Inflammatory macrophage treated with lipopolysaccharide for 1 hour (primary cell): ENCODE results near the gene MYZAP.

Source experiments
- DNase-seq, 2 donors: peaks; one replicate each; pipeline ENCODE4 v3.0.0-alpha.2; 2020 to 2022

The MYZAP gene

DNA sequence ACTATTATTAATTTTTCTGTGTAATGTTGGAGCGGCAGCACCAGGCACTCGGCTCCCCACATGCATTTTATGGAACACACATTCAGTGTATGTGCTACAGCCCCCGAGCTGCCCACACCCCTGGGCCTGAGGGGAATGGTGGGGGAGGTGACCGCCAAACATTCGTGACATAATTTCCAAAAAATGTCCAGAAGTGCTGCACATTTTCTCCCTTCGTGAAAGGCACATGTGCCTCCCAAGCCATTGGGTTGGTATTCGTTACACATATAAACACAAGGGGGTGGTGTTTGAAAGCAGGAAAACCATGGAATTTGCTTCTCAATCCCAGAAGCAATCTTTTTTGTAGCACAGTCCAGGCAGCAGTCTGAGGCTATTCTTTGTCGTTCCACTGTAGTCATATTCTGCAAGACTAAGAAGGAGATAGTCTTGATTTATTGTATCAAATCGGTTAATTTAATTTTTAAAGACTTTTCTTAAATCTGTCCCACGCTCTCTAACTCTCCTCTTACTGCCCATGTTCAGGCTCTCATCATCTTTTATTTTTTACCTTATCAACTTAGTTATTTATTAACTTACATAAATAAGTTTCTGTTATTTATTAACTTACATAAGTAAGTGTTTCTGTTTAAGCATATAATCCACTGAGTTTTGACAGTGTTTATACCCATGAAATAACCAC is 75.6 kb downstream of the MYZAP start:
- no peak for DNase-seq

DNA sequence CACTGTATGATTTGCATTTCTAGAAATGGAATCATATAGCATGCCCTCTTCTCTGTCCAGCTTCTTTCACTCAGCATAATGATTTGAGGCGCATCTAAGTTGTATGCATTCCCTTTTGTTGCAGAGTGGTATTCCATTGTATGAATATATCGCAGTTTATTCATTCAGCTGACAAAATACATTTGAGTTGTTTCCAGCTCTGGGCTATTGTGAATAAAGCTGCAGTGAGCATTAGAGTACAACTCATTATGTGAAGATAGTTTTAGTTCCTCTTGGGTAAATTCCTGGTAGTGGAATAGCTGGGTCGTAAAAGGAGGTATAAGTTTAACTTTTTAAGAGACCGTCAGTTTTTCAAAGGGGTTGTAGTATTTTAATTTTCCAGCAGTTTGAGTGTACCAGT is 76.3 kb downstream of the MYZAP start:
- DNase-seq, result no peak

DNA sequence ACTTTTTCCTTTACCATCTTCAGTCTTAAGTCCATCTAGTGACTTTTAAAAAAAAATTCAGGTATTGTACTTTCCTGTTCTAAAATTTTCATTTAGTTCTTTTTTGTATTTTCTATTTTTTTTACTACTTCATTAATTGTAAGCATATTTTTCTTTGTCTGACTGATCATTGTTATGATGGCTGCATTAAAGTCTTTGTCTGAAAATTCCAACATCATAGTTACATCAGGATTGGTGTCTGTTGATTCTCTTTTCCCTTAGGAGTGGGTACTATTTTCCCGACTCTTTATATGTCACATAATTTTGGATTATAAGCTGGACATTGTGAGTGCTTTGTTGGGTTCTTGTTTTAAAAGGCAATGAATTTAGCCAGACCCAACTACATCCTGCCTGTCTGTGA is 79.9 kb downstream of the MYZAP start:
- DNase-seq, result no peak

DNA sequence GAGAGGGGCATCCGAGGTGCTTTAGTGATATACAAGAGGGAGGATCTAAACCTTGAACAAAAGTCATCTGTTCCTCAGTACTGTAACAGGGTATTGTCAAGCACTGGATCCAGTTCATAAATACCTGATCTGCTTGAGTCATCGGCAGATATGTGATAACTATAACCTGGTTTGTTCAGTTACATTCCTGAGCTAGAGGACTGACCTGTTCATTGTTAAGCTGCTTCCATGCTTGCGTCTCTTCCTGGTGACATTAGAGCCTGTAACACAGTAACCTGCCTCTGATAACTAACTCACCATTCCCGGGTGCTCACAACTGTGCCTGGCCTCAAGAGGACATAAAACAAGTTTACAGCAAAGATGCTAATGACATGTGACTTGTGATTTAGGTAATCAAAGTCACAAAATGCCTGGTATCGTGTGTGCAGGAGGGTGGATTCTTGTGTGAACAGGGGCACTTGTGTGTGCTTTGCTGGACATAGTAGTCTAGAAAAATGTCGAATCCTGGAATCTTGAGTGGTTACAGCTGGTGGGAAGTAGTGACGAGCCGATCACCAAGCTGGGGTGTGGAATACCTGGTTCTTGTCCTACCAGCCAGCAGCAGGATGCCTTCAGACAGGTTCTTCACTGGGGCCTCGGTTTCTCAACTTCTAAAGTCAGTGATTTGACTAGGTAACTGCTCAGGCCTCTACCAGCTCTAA is 83.9 kb downstream of the MYZAP start:
- DNase-seq, result no peak

DNA sequence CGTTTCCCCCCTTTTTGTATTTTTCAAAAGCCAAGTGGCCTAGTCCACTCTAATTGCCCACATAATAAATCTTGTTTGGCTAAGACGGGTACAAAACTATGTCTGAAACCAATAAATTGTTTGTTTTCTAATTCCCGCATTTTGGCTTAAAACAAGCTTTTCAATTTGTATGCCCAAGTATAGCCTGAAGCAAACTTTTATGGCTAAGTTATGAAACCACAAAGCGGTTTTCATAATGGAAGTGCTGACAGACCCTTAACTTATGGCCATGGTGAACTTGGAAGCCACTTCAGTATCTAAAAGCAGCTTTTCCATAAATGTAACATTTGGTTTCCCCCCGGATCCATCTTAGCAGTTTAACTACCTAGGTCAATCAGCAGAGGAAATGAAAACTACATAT is 84.9 kb downstream of the MYZAP start:
- DNase-seq, result no peak

DNA sequence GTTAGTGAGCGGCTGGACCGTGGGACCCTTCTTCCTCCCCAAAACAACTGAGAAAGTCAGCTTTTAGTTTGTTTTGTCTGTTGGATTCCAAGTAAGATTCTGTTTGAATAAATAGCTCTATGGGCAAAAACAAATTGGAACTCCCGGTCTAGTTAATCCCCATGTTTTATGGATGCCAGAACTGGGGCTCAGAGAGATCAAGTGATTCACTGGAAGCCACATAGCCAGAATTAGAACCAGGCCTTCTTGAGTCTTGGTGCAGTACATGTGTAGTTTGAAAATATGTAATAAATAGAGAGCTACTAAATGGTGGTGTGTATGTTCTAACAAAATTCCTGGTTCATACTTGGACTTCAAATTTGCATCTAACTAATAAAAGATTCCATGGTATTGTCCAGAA is 85.5 kb downstream of the MYZAP start:
- DNase-seq, result no peak

DNA sequence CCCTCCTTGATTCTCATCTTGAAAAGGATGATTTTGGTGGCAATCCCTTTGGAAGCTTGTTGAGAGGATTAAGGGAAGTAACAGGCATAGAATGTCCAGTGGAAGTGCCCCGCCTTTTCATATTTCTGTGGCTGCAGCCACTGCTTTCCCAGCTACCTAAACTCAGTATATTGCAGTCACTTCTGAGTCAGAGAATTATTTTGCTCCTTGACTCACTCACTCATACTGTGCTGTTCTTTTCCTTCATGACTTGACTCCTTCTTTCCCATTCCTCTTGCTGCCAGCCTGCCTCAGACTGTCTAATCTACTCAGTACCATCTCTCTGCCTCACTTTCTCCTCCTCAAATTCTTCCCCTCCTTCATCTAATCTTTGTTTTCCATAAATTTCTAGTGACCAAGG is 88.3 kb downstream of the MYZAP start:
- DNase-seq, result no peak

DNA sequence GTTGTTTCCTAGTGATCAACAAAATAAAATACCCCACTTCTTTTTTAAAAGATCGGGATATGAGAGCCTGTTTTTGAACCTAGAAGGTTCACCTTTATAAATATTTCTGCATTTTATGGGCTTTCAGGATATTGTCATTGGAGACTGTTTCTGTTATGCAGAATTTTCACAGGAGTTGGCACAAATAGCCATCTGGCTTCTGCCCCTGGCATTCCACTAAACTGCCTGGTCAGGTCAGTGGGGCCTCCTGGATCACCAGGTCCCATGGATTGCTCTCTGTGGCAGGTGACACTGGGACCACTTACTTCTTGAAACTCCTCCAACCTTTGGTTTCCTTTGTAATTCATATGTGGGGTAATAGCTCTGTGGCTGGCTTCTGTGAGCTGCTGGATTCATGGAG is 89.3 kb downstream of the MYZAP start:
- no peak for DNase-seq

DNA sequence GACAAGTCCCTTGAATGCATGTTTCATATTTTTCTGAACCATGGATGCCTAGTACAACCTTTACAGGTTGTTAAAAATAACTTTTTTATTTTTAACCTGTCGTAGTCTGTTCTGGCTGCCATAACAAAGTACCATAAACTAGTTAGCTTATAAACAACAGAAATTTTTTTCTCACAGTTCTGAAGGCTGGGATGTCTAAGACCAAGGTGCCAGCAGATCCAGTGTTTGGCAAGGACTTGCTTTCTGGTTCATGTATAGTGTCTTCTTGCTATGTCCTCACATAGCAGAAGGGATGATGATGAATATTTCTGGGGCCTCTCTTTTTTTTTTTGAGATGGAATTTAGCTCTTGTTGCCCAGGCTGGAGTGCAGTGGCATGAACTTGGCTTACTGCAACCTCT is 91.8 kb downstream of the MYZAP start:
- DNase-seq, result no peak

DNA sequence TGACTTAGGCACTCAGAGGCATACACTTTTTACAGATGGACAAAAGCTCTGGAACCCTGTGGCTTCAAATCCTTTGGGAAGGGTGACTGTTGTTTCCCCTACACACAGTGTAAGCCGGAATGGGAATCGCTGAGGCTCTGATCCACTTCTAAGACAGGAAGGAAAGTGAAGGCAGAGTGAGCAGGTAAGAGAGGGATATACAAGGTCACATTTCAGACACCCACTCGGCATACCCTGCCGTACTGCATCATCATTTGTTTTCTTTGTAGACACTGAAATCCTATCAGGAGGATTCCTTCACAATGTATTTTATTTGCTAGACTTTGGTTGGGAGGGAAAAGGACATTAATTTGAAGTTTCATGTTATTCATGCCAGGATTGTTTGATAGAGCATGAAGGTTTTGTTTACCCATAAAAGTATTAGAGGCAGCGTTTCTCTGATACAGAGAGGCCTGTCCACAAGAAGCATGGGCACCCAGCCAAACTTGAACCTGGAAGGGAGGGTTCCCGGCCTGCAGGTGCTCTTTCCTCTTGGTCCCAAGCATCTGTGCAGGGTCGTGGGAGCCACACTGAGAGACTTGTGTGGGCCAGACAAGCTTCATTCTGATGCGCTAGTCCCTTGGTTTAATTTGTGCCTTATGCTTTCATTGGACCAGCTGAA is 92.9 kb downstream of the MYZAP start:
- DNase-seq, result no peak

DNA sequence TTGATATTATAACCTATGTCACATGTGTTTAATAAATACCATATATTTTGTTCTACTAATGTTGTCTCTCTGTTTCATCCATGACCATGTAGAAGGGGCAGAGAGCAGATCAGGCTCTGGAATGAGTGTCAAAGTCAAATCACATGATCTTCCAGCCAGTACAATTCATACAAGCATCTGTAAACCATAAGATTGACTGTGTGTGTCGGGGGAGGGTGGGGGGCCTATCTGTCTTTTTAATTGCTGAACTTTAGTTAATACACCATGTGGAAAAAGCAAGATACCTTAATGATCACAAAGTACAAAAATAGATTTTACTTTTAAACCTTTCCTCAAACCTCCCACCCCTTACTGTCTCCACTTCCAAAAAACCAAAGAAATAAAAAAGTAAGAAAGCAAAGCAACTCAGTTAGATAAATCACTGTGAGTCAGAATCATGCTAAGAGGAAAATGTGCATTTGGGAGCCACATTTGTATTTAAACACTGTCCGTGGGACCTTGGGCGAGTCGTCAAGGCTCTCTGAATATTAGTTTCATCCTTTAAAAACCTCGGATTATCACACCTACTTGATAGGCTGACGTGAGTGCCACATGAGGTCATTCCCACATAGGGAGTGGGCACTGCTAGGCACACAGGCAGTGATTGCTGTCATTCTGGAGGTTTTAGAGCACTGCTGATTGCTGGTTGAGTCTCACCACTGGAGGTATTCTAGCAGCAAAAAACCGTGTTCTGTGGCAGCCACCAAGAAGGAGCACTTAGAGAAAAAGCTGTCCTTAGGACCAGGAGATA is 93.8 kb downstream of the MYZAP start:
- no peak for DNase-seq

DNA sequence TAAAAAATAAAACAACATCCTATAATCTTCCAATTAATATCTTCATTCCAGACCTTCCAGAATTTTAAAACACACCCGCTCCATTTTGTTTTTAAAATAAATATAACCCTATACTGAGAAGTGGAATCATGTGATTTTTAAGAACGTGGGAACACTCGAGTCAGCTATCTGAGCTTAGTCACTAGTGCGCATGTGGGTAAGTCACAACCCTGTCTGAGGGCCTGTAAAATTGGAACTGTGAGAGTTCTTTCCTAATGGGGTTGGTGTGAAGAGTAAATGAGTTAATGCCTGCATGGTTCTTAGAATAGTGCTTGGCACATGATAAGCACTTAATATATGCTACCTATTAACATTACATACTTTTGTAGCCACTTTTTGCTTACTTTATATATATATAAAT is 95.0 kb downstream of the MYZAP start:
- no peak for DNase-seq

DNA sequence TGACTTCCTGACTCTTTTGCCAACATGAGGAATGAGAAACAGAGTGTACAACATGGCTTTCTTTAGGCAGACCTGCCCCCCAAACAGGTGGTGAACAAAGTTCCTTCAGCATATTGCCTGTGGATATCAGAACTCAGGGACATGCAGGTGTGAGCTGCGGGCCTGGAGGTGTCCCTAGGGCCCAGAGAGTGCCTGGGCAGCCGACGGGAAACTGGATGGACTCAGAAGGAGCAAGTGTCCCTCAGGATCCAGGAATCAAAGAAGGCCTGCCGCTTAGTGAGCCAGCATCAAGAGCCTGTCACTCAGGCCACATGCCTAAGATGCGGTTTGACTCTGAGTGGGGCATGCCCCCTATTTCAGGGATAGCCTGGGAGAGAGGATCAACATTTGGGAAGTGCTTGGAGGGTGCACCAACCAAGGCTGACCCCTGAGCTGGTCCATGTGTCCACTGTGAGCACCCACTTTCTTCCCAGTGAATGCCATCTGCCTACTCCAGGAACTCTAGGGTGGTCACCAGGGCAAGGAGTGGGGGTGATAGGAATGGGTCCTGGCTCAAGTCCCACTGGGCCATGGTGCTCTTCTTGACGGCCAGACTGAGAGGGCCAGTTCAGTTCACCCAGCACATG is 98.8 kb downstream of the MYZAP start:
- DNase-seq, result no peak

DNA sequence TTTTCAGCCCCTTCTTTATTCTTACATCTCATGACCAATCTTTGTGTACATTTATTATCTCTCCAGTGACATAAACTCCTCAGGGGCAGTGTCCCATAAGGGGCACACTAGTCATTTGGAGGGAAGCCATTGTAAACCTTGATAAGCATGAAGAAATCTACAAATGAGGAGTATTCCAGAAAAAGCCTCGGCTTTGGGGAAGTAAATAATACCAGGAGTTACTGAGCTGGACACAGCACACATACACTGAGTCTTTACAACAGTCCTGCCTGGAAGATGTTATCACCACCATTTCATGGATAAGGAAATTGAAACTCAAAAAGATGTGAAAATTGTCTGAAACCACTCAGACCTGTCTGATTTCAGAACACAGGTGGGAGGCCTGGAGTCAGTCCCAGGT is 99.4 kb downstream of the MYZAP start:
- no peak for DNase-seq

DNA sequence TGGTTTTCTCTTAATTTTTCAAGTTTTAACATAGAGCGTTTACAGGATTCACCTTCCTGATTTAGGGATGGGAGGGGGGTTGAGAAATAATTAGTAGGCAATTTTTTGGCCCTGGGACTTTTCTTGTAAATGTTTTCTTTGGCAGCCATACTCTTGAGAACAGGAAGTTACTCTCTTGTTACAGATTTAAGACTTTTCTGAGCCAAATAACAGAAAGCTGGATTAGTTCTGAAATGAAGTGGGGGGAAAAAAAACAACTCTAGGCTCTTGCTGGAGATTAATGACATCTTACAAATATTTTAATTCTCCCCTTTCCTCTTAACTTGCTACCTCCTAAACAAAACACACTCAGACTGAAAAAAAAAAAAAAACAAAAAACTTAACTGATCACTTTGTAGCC is 101.0 kb downstream of the MYZAP start:
- DNase-seq, result no peak

DNA sequence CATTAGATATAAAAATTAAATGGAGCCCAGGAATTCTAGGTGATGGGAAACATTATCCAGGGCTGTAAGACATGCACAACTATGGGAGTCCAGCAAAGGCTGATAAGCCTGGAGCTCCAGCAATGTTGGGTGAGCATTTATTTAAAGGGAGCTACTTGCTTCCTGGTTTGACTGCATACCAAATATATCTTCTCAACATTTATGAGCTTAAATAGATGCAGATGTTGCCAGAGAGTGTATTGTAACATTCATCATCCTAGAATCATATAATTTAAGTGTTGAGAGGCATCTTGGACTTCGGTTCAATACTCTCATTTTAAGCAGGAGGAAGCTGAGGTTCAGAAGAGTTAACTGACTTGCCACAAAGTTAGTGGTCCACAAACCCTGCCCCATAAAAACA is 102.6 kb downstream of the MYZAP start:
- DNase-seq, result no peak

DNA sequence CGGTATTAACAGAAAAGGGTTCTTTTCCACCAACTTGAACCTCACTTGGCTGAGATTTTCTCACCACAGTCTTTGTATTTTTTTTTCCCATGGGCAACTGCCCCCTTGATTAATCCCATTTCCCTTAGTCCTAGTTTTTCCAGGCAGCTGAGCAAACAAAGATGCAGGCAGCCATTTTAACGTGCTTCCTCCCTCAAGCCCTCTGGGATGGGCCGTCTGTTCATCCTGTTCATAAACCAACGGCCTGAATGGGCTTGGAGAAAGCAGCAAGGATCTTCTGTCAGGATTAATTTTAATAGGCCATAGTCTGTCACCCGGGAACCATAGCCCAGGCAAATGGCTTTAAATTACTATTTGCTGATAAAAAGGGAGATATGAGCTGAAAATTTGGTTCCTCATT is 104.4 kb downstream of the MYZAP start:
- DNase-seq, result no peak

DNA sequence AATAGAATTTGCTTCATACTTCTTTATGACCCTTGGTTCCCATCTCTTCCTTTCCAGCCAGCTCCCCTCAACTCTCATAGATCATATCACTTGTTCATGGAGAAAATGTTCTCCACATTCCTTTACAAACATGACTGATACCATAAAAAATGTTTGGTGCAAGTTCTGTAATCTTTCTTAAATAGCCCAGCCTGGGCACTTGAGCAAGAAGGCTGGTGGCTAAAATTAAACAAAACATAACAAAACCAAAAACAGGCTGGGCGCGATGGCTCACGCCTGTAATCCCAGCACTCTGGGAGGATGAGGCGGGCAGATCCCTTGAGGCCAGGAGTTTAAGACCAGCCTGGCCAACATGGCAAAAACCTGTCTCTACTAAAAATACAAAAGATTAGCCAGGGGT is 105.9 kb downstream of the MYZAP start:
- DNase-seq, result no peak

DNA sequence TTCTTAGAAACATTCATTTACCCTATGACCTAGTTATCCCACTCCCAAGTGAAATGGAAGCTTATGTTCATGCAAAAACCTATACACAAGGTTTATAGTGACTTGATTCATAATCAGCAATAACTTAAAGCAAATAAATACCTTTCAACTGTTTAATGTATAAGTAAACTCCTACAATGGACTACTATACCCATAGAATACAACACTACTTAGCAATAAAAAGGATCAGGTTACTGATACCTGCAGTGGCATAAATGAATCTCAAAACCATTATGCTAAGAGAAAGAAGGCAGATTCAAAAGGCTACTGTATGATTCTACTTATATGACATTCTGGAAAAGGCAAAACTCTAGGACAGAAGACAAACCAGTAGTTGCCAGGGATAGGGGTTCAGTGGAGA is 106.5 kb downstream of the MYZAP start:
- no peak for DNase-seq

DNA sequence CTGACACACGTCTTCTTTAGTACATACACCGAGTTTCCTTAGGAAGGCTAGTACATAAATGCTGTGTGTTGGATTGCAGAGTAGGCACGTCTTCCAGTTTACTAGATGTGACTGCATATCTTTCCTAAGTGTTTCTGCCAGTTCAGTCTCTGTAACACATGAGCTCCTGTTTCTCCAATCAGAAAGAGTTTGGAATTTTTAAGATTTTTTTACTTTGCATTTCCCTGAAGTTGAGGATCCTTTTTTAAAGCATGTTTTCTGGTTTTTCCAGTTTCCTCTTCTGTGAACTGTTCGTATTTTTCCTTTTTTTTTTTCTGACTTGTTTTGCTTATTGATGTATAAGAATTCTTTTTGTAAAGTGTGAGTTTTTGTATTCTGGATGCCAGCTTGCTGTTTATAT is 107.3 kb downstream of the MYZAP start:
- DNase-seq, result peak in 1 of 2 donors; percentile 3

DNA sequence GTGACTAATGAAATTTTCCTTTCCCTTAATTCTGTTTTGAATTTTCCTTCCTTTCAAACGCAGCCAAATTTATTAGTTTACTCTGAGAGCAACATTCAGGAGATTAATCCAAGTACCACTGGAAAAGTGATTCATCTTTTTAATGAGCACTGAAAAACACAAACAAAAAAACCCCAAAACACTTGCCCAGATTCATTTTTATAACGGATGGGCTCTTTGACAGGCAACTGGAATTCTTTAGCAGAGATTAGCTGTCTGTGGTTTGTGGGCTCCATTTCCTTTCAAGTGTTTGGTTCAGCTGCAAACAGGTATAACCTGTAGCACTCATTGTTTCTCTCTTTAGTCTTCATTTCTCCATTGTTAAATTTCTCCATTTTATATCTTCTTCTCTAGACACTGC is 111.7 kb downstream of the MYZAP start:
- no peak for DNase-seq

DNA sequence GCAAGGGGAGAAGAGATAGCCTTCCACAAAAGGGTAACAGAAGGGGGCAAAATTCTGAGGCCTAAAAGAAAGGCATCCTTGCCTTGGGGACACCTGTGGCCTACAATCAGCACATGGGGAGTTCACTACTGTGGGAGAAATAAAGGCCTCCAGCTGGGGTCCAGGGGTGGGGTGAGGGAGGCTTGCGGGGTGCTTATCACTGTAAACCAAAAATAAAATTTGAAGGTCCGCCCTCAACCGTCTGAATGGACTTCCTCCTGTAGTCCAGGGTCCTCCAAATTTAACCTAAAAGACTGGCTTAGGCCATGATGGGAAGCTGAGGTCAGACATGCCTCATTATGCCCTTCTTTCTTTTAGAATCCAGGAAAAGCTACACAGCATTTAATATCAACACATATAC is 112.7 kb downstream of the MYZAP start:
- DNase-seq, result no peak

DNA sequence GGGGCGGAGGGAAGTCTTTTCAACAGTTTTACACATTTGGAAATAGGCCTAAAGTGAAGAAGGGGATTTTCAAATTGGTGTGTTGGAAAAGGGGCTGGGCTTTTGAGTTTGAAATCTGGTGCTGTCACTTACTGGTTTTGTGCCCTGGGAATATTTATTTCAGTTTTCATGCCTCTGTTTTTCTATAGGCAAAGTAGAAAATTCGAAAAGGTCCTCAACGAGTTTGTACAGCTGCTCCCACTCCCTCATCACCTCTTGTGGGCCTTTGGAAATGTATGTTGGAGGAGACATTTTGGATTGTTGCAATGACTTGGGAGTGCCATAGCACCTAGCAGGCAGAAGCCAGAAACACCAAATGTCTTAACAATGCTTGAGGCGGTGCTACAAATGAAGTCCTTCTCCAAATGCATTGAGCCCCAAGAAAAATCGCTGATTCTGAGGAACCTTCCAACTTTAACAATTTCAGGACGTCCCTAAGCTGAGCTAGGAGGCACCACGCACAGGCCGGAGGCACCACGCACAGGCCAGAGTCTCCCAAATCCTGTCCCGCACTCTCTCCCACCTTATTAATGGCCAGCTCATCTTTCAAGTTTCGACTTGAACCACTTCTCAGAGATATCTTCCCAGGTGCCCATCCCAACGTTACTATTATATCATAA is 114.2 kb downstream of the MYZAP start:
- no peak for DNase-seq
